Hepatocyte (in vitro differentiated cells): ENCODE measurements around the gene PRICKLE3. TPM values are rescaled to one million over a fixed set of nuclear protein-coding genes. Genes with fewer than 3 reads are reported as not detected.

ENCODE experiments used
- DNase-seq: peaks from one replicate; pipeline ENCODE4 v3.0.0-alpha.2; 2016; ENCODE audit warnings: low spot score
- H2AFZ ChIP-seq: fragments of 200-600 bp; sonication (generic); 2 replicates; pipeline ENCODE4 v1.6.0; 2016; ENCODE audit warnings: antibody characterized with exemption, mild to moderate bottlenecking
- H3K27ac ChIP-seq: fragments of 200-600 bp; sonication (generic); 2 replicates; pipeline ENCODE4 v1.5.1; 2016; ENCODE audit warnings: mild to moderate bottlenecking
- H3K27me3 ChIP-seq: fragments of 200-600 bp; sonication (generic); 2 replicates; pipeline ENCODE4 v1.6.1; 2016
- H3K36me3 ChIP-seq: fragments of 200-600 bp; sonication (generic); replicated peaks from 2 replicates; pipeline ENCODE4 v1.5.1; 2016; ENCODE audit warnings: low read depth; ENCODE audit not compliant: insufficient read depth
- H3K4me1 ChIP-seq: fragments of 200-600 bp; sonication (generic); 2 replicates; pipeline ENCODE4 v1.5.1; 2016; ENCODE audit warnings: mild to moderate bottlenecking, moderate library complexity; ENCODE audit not compliant: insufficient read depth
- H3K4me2 ChIP-seq: fragments of 200-600 bp; sonication (generic); 2 replicates; pipeline ENCODE4 v1.6.0; 2016
- H3K4me3 ChIP-seq: fragments of 200-600 bp; sonication (generic); 2 replicates; pipeline ENCODE4 v1.5.1; 2016; ENCODE audit warnings: mild to moderate bottlenecking
- H3K79me2 ChIP-seq: fragments of 200-600 bp; sonication (generic); 2 replicates; pipeline ENCODE4 v1.6.0; 2017; ENCODE audit warnings: mild to moderate bottlenecking
- H3K9me2 ChIP-seq: fragments of 200-600 bp; sonication (generic); replicated peaks from 2 replicates; pipeline ENCODE4 v1.6.0; 2017; ENCODE audit warnings: mild to moderate bottlenecking; ENCODE audit not compliant: insufficient read depth
- H3K9me3 ChIP-seq: fragments of 200-600 bp; sonication (generic); 2 replicates; pipeline ENCODE4 v1.5.1; 2016; ENCODE audit warnings: low read depth, mild to moderate bottlenecking
- H4K20me1 ChIP-seq: fragments of 200-600 bp; sonication (generic); 2 replicates; pipeline ENCODE4 v1.6.0; 2016; ENCODE audit warnings: mild to moderate bottlenecking; ENCODE audit not compliant: insufficient read depth, poor library complexity, severe bottlenecking
- CTCF ChIP-seq: fragments of 200-600 bp; sonication (generic); IDR thresholded peaks from 2 replicates; pipeline ENCODE4 v1.5.1; 2016; ENCODE audit warnings: antibody characterized with exemption, mild to moderate bottlenecking; ENCODE audit not compliant: poor library complexity
- EZH2 ChIP-seq: fragments of 200-600 bp; sonication (generic); IDR thresholded peaks from 2 replicates; pipeline ENCODE4 v1.6.1; 2016; ENCODE audit warnings: antibody characterized with exemption, mild to moderate bottlenecking, borderline replicate concordance
- EZH2phosphoT487 ChIP-seq: fragments of 200-600 bp; sonication (generic); IDR thresholded peaks from one replicate; pipeline ENCODE4 v1.6.1; 2018; ENCODE audit warnings: antibody characterized with exemption, mild to moderate bottlenecking, low read depth, moderate library complexity; ENCODE audit not compliant: unreplicated experiment, severe bottlenecking
- WGBS: methylation state at CpG from one replicate; pipeline ENCODE4 v1.1.6; 2016; ENCODE audit warnings: low lambda C conversion rate; ENCODE audit errors: missing lambda C conversion rate; 5-methylcytosine and 5-hydroxymethylcytosine counted together
- polyA plus RNA-seq: library from polyadenylated mRNA; unstranded; fragments of >200 nt; fragmentation: Nextera tagmentation; extraction: Ambion mirVana; gene quantifications from 2 replicates; pipeline ENCODE4 v1.2.1, GENCODE V29; 2016
- total RNA-seq: library from RNA; depleted of rRNA; stranded (reverse); fragments of >200 nt; gene quantifications from 2 replicates; pipeline ENCODE4 v1.2.3, GENCODE V29; 2014

PRICKLE3 gene
- total and polyA plus RNA-seq, 2 experiments from 2014 or later, result 6.1 to 9.3 TPM

- no peaks in the 10 kb centered on the region for H3K36me3 ChIP-seq
- no peak for DNase-seq
- no peak overlapping the region for H3K4me3 ChIP-seq
- H3K9me2 ChIP-seq, result no peaks in the 10 kb centered on the region
- H3K79me2 ChIP-seq, result no peaks in the 10 kb centered on the region
- no peak overlapping the region for H3K4me2 ChIP-seq
- TF ChIP-seq EZH2phosphoT487 (no peak), CTCF (no peak), EZH2 (no peak)
- H3K9me3 ChIP-seq, result no peaks in the 10 kb centered on the region
- H3K4me1 ChIP-seq, result no peaks in the 10 kb centered on the region
- no peaks in the 10 kb centered on the region for H3K27me3 ChIP-seq
- H4K20me1 ChIP-seq, result no peaks in the 10 kb centered on the region
- H3K27ac ChIP-seq, result no peak overlapping the region
- 91% methylated on average over 17 of the region's 17 CpGs for WGBS
- no peak overlapping the region for H2AFZ ChIP-seq
Measured at GRCh38 chrX:49228185-49228584, 42.0 kb upstream of the PRICKLE3 start.

- no peaks in the 10 kb centered on the region for H3K36me3 ChIP-seq
Measured at GRCh38 chrX:49227726-49228125, 41.6 kb upstream of the PRICKLE3 start.

GRCh38 chrX:49226946-49227345, 40.8 kb upstream of the PRICKLE3 start:
- WGBS, result 90% methylated on average over 9 of the region's 9 CpGs
- H3K9me3 ChIP-seq, result no peaks in the 10 kb centered on the region
- no peak overlapping the region for H3K4me3 ChIP-seq
- H3K9me2 ChIP-seq, result no peaks in the 10 kb centered on the region
- H2AFZ ChIP-seq, result no peak overlapping the region
- no peaks in the 10 kb centered on the region for H3K4me1 ChIP-seq
- no peaks in the 10 kb centered on the region for H4K20me1 ChIP-seq
- no peaks in the 10 kb centered on the region for H3K79me2 ChIP-seq
- DNase-seq, result no peak
- H3K27me3 ChIP-seq, result no peaks in the 10 kb centered on the region
- no peak overlapping the region for H3K4me2 ChIP-seq
- TF ChIP-seq EZH2 (no peak), CTCF (no peak), EZH2phosphoT487 (no peak)
- no peaks in the 10 kb centered on the region for H3K36me3 ChIP-seq
- no peak overlapping the region for H3K27ac ChIP-seq

More at GRCh38 chrX:49227726-49228125, 41.6 kb upstream of the PRICKLE3 start:
- no peak for DNase-seq
- WGBS, result 67% methylated on average over 2 of the region's 2 CpGs
- no peak overlapping the region for H3K4me2 ChIP-seq
- H3K4me1 ChIP-seq, result no peaks in the 10 kb centered on the region
- H4K20me1 ChIP-seq, result no peaks in the 10 kb centered on the region
- no peak overlapping the region for H2AFZ ChIP-seq
- H3K9me3 ChIP-seq, result no peaks in the 10 kb centered on the region
- H3K4me3 ChIP-seq, result no peak overlapping the region
- no peaks in the 10 kb centered on the region for H3K9me2 ChIP-seq
- no peaks in the 10 kb centered on the region for H3K27me3 ChIP-seq
- no peak overlapping the region for H3K27ac ChIP-seq
- H3K79me2 ChIP-seq, result no peaks in the 10 kb centered on the region
- TF ChIP-seq CTCF (no peak), EZH2phosphoT487 (no peak), EZH2 (no peak)

- WGBS, result 81% methylated on average over 12 of the region's 14 CpGs
- TF ChIP-seq EZH2, result no peak
- no peak for TF ChIP-seq EZH2phosphoT487
- no peak for TF ChIP-seq CTCF
- Histone ChIP-seq H3K27me3 (no peaks in the 10 kb centered on the region), H3K9me3 (no peaks in the 10 kb centered on the region), H3K79me2 (no peaks in the 10 kb centered on the region), H4K20me1 (no peaks in the 10 kb centered on the region), H3K9me2 (no peaks in the 10 kb centered on the region), H3K36me3 (no peaks in the 10 kb centered on the region), H3K4me2 (no peak overlapping the region), H3K4me1 (no peaks in the 10 kb centered on the region), H3K27ac (no peak overlapping the region), H2AFZ (no peak overlapping the region), H3K4me3 (no peak overlapping the region)
- no peak for DNase-seq
Measured at GRCh38 chrX:49225858-49226257, 39.7 kb upstream of the PRICKLE3 start.
